ENCODE data around the gene SEL1L3. TPM values are rescaled to one million over a fixed set of nuclear protein-coding genes. Genes with fewer than 3 reads are reported as not detected.

Gene SEL1L3
- total RNA-seq, 1 donor = 83.6 TPM

DNA sequence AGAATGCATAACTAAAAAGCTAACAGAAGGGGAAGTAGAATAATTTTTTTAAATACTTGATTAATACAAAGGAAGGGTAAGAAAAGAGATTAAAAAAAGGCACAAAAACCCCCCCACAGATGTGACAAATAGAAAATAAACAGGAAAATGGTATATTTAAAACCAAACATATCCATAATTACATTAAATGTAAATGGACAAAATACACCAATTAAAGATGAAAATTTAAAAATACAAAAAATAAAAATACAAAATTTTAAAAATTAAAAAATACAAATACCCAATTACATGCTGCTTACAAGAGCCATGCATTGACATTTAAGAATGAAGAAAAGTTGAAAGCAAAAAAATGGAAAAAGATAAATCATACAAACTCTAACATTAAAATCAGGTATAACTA lies 86.0 kb downstream of the SEL1L3 start:
- TF ChIP-seq, protein P1, sequence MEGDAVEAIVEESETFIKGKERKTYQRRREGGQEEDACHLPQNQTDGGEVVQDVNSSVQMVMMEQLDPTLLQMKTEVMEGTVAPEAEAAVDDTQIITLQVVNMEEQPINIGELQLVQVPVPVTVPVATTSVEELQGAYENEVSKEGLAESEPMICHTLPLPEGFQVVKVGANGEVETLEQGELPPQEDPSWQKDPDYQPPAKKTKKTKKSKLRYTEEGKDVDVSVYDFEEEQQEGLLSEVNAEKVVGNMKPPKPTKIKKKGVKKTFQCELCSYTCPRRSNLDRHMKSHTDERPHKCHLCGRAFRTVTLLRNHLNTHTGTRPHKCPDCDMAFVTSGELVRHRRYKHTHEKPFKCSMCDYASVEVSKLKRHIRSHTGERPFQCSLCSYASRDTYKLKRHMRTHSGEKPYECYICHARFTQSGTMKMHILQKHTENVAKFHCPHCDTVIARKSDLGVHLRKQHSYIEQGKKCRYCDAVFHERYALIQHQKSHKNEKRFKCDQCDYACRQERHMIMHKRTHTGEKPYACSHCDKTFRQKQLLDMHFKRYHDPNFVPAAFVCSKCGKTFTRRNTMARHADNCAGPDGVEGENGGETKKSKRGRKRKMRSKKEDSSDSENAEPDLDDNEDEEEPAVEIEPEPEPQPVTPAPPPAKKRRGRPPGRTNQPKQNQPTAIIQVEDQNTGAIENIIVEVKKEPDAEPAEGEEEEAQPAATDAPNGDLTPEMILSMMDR (IDR thresholded peaks at IDR 0.05; ENCODE audit: extremely low read depth, low read depth, low read length) = no peak

DNA sequence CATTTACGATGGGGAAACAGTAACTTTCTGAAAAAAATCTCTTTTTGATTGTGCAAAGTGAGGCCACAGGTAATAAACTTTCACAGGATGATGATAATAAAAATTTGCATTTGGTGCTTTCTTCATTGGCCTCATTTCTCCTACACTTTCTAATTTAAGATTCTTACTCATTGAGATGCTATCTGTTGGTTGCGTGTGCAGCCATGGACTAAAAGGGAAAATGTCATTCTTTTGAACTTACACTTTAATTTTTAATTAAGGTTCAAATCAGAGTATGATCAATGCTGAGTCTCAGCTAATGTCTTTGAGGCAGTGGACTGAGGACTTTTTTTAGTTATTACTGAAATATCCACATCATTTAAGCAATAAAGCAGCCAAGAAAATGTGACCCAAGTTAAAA lies 87.6 kb downstream of the SEL1L3 start:
- Histone ChIP-seq H3K4me1 (ENCODE audit: insufficient read depth, low read length) (peaks cover 5% of the 10 kb centered on the region), H3K4me2 (ENCODE audit: insufficient read depth, low read length) (no peak overlapping the region), H4K20me1 (ENCODE audit: insufficient read depth, low read length) (no peaks in the 10 kb centered on the region), H3K9me3 (ENCODE audit: low read depth, low read length) (peaks cover 3% of the 10 kb centered on the region), H3K4me3 (ENCODE audit: insufficient read depth, low read length) (no peak overlapping the region), H3K36me3 (ENCODE audit: insufficient read depth, low read length) (peaks cover 39% of the 10 kb centered on the region), H2AFZ (ENCODE audit: low read length) (peak overlapping the region; percentile 23), H3K27me3 (ENCODE audit: insufficient read depth, low read length) (no peaks in the 10 kb centered on the region), H3K27ac (ENCODE audit: low read depth, low read length) (peak overlapping the region; percentile 46), H3K79me2 (ENCODE audit: insufficient read depth, low read length) (no peaks in the 10 kb centered on the region)
- DNase-seq (ENCODE audit: insufficient read length, low spot score, missing footprints) = no peak
- TF ChIP-seq, protein P1 (IDR thresholded peaks at IDR 0.05; ENCODE audit: extremely low read depth, low read depth, low read length) = no peak

More for the DNA sequence above, 86.0 kb downstream of the SEL1L3 start:
- Histone ChIP-seq H3K4me2 (ENCODE audit: insufficient read depth, low read length) (no peak overlapping the region), H3K79me2 (ENCODE audit: insufficient read depth, low read length) (no peaks in the 10 kb centered on the region), H3K36me3 (ENCODE audit: insufficient read depth, low read length) (peaks cover 52% of the 10 kb centered on the region), H2AFZ (ENCODE audit: low read length) (no peak overlapping the region), H3K27me3 (ENCODE audit: insufficient read depth, low read length) (no peaks in the 10 kb centered on the region), H3K4me3 (ENCODE audit: insufficient read depth, low read length) (no peak overlapping the region), H4K20me1 (ENCODE audit: insufficient read depth, low read length) (no peaks in the 10 kb centered on the region), H3K27ac (ENCODE audit: low read depth, low read length) (no peak overlapping the region), H3K9me3 (ENCODE audit: low read depth, low read length) (peaks cover 3% of the 10 kb centered on the region), H3K4me1 (ENCODE audit: insufficient read depth, low read length) (peaks cover 5% of the 10 kb centered on the region)
- no peak for DNase-seq (ENCODE audit: insufficient read length, low spot score, missing footprints)

DNA sequence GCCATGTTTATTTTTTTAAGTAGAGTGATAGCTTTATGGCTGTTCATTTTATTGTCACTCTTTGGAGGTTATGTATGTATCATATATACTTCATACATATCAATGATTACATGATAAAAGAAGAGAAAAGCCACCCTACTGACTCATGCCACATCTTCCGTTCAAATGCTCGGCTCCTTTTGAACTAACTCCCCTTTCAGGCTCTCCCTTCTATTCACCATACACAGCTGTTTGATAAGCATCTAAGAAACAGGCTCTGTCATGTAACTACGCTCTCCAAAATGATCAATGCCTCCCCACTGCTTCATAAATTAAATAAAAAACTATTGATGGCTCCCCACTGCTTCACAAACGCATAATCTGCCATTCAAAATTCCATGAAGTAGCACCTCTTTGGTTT lies 89.4 kb downstream of the SEL1L3 start:
- no peaks in the 10 kb centered on the region for H3K79me2 ChIP-seq (ENCODE audit: insufficient read depth, low read length)
- H2AFZ ChIP-seq (ENCODE audit: low read length) = no peak overlapping the region
- TF ChIP-seq, protein P1 (IDR thresholded peaks at IDR 0.05; ENCODE audit: extremely low read depth, low read depth, low read length) = no peak
- H3K4me1 ChIP-seq (ENCODE audit: insufficient read depth, low read length) = peaks cover 17% of the 10 kb centered on the region
- no peak for DNase-seq (ENCODE audit: insufficient read length, low spot score, missing footprints)
- H3K4me2 ChIP-seq (ENCODE audit: insufficient read depth, low read length) = no peak overlapping the region
- no peaks in the 10 kb centered on the region for H3K27me3 ChIP-seq (ENCODE audit: insufficient read depth, low read length)
- H3K36me3 ChIP-seq (ENCODE audit: insufficient read depth, low read length) = peaks cover 24% of the 10 kb centered on the region
- H3K4me3 ChIP-seq (ENCODE audit: insufficient read depth, low read length) = no peak overlapping the region
- no peak overlapping the region for H3K27ac ChIP-seq (ENCODE audit: low read depth, low read length)
- H4K20me1 ChIP-seq (ENCODE audit: insufficient read depth, low read length) = no peaks in the 10 kb centered on the region
- H3K9me3 ChIP-seq (ENCODE audit: low read depth, low read length) = peaks cover 3% of the 10 kb centered on the region

DNA sequence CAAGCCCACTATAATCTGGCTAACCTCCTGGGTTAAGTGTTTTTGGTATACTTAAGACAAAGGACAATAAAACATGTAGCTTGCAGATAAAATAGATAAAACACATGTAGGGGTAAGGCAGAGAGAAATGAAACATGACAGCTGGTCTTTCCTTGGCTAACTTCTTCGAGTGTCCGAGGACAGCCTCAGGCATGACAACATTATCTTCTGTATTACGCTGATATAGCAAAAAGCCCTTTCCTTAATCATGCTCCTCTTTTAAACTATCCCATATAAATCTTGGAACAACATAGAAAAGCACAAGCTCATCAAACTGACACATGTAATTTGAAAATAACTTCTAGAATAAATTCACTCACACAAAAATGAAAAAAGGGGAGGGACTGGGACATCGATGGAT lies 91.1 kb downstream of the SEL1L3 start:
- H2AFZ ChIP-seq (ENCODE audit: low read length) = no peak overlapping the region
- H3K27ac ChIP-seq (ENCODE audit: low read depth, low read length) = no peak overlapping the region
- H3K4me3 ChIP-seq (ENCODE audit: insufficient read depth, low read length) = no peak overlapping the region
- no peak overlapping the region for H3K4me2 ChIP-seq (ENCODE audit: insufficient read depth, low read length)
- TF ChIP-seq, protein P1 (IDR thresholded peaks at IDR 0.05; ENCODE audit: extremely low read depth, low read depth, low read length) = no peak
- H3K27me3 ChIP-seq (ENCODE audit: insufficient read depth, low read length) = no peaks in the 10 kb centered on the region
- no peaks in the 10 kb centered on the region for H3K79me2 ChIP-seq (ENCODE audit: insufficient read depth, low read length)
- no peaks in the 10 kb centered on the region for H4K20me1 ChIP-seq (ENCODE audit: insufficient read depth, low read length)
- no peaks in the 10 kb centered on the region for H3K9me3 ChIP-seq (ENCODE audit: low read depth, low read length)
- H3K4me1 ChIP-seq (ENCODE audit: insufficient read depth, low read length) = peaks cover 17% of the 10 kb centered on the region
- no peak for DNase-seq (ENCODE audit: insufficient read length, low spot score, missing footprints)
- H3K36me3 ChIP-seq (ENCODE audit: insufficient read depth, low read length) = peaks cover 21% of the 10 kb centered on the region

Measured in osteoblast (primary cell).